ENCODE results near the gene CELF6.

Gene CELF6

DNA sequence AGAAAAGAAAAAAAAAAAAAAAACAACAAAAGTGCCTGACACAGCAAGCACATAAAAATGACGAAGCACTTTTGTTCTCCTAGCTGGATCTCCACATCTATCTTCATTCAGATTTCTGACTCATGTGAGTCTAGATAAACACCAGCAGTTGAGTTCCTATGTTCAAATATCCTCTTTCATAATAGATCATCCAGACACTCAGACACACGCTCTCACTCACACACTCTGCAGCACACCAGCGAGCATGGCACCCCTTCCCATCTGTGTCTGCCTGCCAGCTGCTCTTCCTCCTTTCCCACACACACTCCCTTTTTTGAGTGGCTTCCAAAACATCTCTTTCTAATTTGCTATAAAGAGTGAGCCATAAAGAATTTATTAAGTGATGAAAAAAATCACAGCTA is 19.8 kb upstream of the CELF6 start:
- H3K9me3 Mint-ChIP-seq: no peaks in the 10 kb centered on the region
- no peak overlapping the region for H3K4me3 Mint-ChIP-seq
- H3K4me1 Mint-ChIP-seq (ENCODE audit: low read depth): no peaks in the 10 kb centered on the region
- H3K27ac Mint-ChIP-seq: no peak overlapping the region
- no peaks in the 10 kb centered on the region for H3K27me3 Mint-ChIP-seq (ENCODE audit: low read depth)
- no peaks in the 10 kb centered on the region for H3K36me3 Mint-ChIP-seq (ENCODE audit: low read depth)
- no peak for DNase-seq (ENCODE audit: low spot score)

DNA sequence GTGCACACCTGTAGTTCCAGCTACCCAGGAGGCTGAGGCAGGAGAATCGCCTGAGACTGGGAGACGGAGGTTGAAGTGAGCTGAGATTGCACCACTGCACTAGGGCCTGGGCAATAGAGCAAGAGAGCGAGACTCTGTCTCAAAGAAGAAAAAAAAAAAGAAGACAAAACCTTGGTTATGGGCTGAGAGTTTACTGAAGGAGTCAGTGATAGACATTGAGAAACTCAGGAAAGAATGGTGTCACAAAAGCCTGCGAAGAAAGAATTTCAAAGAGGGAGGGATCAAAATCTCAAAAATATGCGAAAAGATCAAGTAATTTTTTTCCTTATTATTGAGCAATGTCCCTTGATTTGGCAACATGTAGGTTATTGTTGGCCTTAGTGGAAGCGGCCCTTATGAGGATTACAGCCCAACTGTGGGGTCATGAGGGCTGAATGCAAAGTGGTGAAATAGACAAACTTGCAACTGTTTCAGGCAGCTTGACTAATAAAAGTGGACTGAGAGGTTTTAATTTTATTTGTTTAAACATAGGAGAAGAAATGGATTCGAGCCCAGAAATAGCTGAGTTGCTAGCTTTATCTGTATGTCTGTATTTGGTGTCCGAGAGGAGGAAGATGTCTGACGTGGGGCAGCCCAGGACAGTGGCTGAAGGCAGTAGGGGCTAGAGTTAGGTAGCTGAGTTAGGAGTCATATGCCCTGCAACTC is 18.8 kb upstream of the CELF6 start:
- H3K9me3 Mint-ChIP-seq: no peaks in the 10 kb centered on the region
- no peak for DNase-seq (ENCODE audit: low spot score)
- no peak overlapping the region for H3K27ac Mint-ChIP-seq
- H3K27me3 Mint-ChIP-seq (ENCODE audit: low read depth): no peaks in the 10 kb centered on the region
- H3K4me3 Mint-ChIP-seq: no peak overlapping the region
- H3K36me3 Mint-ChIP-seq (ENCODE audit: low read depth): no peaks in the 10 kb centered on the region
- no peaks in the 10 kb centered on the region for H3K4me1 Mint-ChIP-seq (ENCODE audit: low read depth)

DNA sequence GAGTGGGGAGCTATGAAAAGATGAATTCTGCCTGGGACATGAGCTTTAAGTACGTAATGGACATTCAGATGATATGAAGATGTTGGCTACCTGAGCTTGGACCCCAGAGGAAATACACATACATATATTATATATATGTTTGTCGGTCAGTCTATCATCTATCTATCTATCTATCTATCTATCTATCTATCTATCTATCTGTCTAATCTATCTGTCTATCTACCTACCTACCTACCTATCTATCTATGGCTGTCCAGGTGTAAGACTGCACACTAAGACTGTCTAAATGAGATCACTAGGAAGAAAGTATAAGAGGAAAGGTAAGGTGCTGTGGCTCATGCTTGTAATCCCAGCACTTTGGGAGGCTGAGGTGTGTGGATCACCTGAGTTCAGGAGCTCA is 18.2 kb upstream of the CELF6 start:
- H3K27me3 Mint-ChIP-seq (ENCODE audit: low read depth): no peaks in the 10 kb centered on the region
- no peaks in the 10 kb centered on the region for H3K9me3 Mint-ChIP-seq
- DNase-seq (ENCODE audit: low spot score): no peak
- H3K27ac Mint-ChIP-seq: no peak overlapping the region
- no peak overlapping the region for H3K4me3 Mint-ChIP-seq
- no peaks in the 10 kb centered on the region for H3K36me3 Mint-ChIP-seq (ENCODE audit: low read depth)
- H3K4me1 Mint-ChIP-seq (ENCODE audit: low read depth): no peaks in the 10 kb centered on the region

DNA sequence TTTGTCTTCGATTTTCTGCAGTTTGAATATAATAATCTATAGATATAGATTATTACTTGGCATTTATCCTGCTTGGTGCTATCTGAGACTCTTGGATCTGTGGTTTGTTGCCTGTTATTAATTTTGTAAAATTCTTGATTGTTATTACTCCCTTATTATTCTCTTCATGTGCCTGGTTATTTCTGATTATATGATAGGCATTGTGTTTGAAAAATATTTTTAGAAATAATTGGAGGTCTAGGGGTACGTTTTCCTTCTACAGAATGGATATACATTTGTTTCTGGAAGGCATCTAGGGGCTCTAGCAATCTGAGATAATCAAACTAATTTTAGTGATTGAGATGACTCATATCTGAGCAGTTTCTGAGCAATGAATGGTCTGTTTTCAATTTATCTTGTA is 14.9 kb upstream of the CELF6 start:
- Mint-ChIP-seq H3K36me3 (ENCODE audit: low read depth) (no peaks in the 10 kb centered on the region), H3K9me3 (no peaks in the 10 kb centered on the region), H3K4me1 (ENCODE audit: low read depth) (no peaks in the 10 kb centered on the region), H3K27me3 (ENCODE audit: low read depth) (no peaks in the 10 kb centered on the region), H3K4me3 (no peak overlapping the region), H3K27ac (no peak overlapping the region)
- DNase-seq (ENCODE audit: low spot score): no peak

DNA sequence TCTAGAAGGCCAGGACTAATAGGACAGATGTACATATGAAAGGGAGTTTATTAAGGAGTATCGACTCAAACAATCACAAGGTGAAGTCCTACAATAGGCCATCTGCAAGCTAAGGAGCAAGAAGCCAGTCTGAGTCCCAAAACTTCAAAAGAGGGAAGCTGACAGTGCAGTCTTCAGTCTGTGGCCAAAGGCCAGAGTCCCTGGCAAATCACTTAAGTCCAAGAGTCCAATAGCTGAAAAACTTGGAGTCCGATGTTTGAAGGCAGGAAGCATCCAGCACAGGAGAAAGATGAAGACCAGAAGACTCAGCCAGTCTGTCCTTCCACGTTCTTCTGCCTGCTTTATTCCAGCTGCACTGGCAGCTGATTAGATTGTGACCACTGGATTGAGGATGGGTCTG is 11.1 kb upstream of the CELF6 start:
- Mint-ChIP-seq H3K4me3 (no peak overlapping the region), H3K27me3 (ENCODE audit: low read depth) (no peaks in the 10 kb centered on the region), H3K36me3 (ENCODE audit: low read depth) (peaks cover 2% of the 10 kb centered on the region), H3K27ac (no peak overlapping the region), H3K9me3 (no peaks in the 10 kb centered on the region), H3K4me1 (ENCODE audit: low read depth) (no peaks in the 10 kb centered on the region)
- DNase-seq (ENCODE audit: low spot score): no peak

DNA sequence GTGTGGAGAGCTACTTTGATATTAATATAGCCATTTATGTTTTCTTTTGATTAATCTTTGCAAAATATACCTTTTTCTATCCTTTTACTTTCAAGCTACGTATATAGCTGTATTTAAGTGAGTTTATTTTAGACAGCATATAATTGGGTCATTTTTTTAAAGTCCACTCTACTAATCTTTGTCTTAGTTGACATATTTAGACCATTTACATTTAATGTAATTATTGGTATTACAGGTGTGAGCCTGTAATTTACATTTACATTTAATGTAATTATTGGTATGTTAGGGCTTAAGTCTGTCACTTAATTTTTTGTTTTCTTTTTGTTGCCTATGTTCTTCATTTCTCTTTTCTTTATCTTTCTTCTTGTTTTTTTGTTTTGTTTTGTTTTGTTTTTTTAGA is 3.8 kb upstream of the CELF6 start:
- Mint-ChIP-seq H3K9me3 (no peaks in the 10 kb centered on the region), H3K27ac (no peak overlapping the region), H3K27me3 (ENCODE audit: low read depth) (peaks cover 16% of the 10 kb centered on the region), H3K4me1 (ENCODE audit: low read depth) (peaks cover 10% of the 10 kb centered on the region), H3K4me3 (no peak overlapping the region), H3K36me3 (ENCODE audit: low read depth) (peaks cover 4% of the 10 kb centered on the region)
- DNase-seq (ENCODE audit: low spot score): no peak

DNA sequence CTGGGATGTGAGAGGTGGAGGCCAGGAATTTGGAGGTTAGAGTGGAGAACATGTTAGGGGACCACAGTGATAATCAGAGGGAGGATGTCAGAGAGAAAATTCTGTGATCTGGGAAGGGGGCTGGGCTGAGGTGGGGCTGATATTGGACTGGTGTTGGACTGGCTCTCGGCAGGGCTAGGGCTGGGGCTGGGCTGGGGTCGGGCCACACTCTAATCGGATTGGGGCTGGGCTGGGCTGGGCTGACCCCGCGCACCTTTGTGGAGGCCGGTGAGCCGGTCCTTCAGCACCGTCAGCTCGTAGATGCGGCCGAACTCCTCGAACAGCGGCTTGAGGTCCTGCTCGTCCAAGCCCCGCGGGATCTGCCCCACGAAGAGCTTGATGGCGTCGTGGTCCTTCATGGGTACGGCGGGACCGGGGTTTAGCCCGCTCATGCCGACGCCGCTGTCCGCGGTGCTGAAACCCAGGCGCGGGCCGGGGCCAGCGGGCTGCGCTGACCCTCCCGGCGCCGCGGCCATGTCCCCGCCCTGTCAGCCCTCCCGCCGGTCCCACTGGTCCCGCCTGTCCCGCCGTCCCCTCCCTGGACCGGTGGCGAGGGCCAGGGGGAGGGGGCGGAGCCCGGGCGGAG is 485 bp downstream of the CELF6 start:
- Mint-ChIP-seq H3K27me3 (ENCODE audit: low read depth) (peaks cover 28% of the 10 kb centered on the region), H3K36me3 (ENCODE audit: low read depth) (peaks cover 2% of the 10 kb centered on the region), H3K4me1 (ENCODE audit: low read depth) (peaks cover 14% of the 10 kb centered on the region), H3K4me3 (peak overlapping the region; percentile 61), H3K27ac (peak overlapping the region; percentile 14), H3K9me3 (no peaks in the 10 kb centered on the region)
- DNase-seq (ENCODE audit: low spot score): peak; percentile 59

DNA sequence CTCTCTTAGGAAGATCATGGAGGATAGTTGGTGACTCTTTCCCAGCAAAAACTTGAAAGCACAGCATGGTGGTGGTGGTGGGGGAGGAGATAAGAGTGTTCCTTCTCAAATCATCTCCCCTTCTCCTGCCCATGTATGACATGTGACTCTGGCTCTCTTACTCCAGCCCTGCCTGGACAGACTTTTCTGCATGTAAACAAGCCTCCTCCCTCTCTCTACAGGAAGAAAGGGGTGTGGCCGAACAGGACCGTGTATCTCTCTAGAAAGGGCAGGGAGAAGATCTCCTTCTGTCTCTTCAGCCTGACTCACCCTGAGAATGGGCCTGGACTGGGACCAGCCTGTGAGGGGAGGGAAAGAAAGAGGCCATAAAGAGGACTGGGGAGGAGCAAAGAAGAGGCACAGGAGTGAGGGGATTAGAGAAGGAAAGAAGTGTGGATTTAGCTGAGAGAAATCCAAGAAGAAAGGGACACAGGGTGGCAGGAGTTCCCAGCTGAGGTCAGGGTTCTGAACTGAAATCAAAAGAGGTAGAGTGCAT is 1.5 kb downstream of the CELF6 start:
- peak overlapping the region; percentile 2 for H3K27ac Mint-ChIP-seq
- DNase-seq (ENCODE audit: low spot score): no peak
- no peaks in the 10 kb centered on the region for H3K9me3 Mint-ChIP-seq
- H3K36me3 Mint-ChIP-seq (ENCODE audit: low read depth): peaks cover 2% of the 10 kb centered on the region
- H3K4me3 Mint-ChIP-seq: peak overlapping the region; percentile 61
- peaks cover 28% of the 10 kb centered on the region for H3K27me3 Mint-ChIP-seq (ENCODE audit: low read depth)
- peaks cover 14% of the 10 kb centered on the region for H3K4me1 Mint-ChIP-seq (ENCODE audit: low read depth)

DNA sequence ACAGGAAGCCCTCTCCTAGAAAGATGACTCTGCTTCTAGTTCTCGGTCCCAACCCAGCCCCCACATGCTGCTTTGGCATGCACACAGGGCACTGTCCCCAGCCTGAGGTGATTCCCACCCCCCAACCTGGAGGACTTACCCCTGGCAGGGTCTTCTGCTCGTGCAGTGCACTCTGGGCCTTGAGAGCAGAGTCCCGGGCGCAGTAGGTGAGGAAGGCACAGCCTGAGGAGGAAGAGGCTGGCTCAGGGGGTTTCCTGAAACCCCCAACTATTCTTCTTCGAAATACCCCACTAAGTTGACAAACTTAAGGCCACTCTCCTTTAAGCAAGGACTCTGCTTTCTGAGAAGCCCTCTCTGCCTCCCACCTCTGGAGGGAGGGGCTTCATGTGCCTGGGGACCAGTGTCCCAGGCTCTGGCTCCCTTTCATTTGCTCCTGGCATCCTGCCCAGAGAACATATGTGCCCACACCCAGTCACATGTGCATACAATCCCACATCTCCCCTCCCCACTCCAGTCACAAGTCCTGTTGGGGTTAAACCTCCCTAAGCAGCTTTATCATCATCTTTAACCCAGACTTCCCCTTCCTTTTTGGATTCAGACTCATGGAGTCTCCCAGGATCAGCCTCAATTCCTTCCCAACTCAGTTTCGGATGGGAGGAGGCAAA is 4.1 kb downstream of the CELF6 start:
- H3K4me3 Mint-ChIP-seq: no peak overlapping the region

DNA sequence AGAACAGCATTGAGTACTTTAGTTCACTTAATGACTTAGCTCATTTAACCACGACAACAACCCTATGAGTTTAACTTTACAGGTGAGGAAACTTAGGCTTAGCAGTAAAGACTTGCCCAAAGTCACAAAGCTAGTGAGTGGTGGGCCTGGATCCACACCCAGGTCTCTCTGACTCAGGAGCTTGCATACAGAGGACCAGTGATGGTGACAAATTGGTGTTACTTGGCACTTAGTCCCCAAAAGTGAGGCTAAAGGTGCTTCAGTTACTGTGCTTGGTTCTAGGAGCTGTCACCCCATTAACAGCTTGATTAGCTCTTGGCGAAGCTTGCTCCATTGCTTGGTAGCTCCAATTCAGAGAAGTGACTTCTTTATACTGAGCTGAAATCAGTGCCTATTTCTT is 6.1 kb downstream of the CELF6 start:
- Mint-ChIP-seq H3K9me3 (no peaks in the 10 kb centered on the region), H3K4me1 (ENCODE audit: low read depth) (peaks cover 5% of the 10 kb centered on the region), H3K36me3 (ENCODE audit: low read depth) (no peaks in the 10 kb centered on the region), H3K27ac (no peak overlapping the region), H3K27me3 (ENCODE audit: low read depth) (peaks cover 13% of the 10 kb centered on the region), H3K4me3 (no peak overlapping the region)
- no peak for DNase-seq (ENCODE audit: low spot score)

More for the DNA sequence above, 4.1 kb downstream of the CELF6 start:
- H3K9me3 Mint-ChIP-seq: no peaks in the 10 kb centered on the region
- H3K27ac Mint-ChIP-seq: no peak overlapping the region
- H3K27me3 Mint-ChIP-seq (ENCODE audit: low read depth): peaks cover 26% of the 10 kb centered on the region
- DNase-seq (ENCODE audit: low spot score): no peak
- peaks cover 13% of the 10 kb centered on the region for H3K4me1 Mint-ChIP-seq (ENCODE audit: low read depth)
- peaks cover 2% of the 10 kb centered on the region for H3K36me3 Mint-ChIP-seq (ENCODE audit: low read depth)

DNA sequence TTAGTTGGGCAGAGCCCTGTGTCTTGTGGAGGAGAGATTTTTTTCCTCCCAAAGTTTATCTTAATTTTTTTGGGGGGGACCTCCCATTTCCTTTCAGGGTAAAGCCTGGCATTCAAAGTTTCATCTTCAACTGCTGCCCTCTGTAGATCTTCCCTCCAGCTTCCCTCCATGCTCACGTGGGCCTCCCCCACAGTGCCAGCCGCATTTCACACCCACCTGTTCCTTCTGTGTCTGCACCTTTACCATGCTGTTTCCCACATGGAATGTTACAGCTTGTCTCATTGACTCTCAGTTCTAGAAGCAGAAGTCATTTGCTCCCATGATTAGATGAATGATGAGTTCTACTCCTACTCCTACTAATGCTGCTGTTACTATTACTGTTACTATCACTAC is 6.5 kb downstream of the CELF6 start:
- H3K9me3 Mint-ChIP-seq: no peaks in the 10 kb centered on the region
- H3K27me3 Mint-ChIP-seq (ENCODE audit: low read depth): peaks cover 9% of the 10 kb centered on the region
- no peaks in the 10 kb centered on the region for H3K36me3 Mint-ChIP-seq (ENCODE audit: low read depth)
- H3K27ac Mint-ChIP-seq: no peak overlapping the region
- no peak for DNase-seq (ENCODE audit: low spot score)
- H3K4me1 Mint-ChIP-seq (ENCODE audit: low read depth): peaks cover under 1% of the 10 kb centered on the region
- no peak overlapping the region for H3K4me3 Mint-ChIP-seq

DNA sequence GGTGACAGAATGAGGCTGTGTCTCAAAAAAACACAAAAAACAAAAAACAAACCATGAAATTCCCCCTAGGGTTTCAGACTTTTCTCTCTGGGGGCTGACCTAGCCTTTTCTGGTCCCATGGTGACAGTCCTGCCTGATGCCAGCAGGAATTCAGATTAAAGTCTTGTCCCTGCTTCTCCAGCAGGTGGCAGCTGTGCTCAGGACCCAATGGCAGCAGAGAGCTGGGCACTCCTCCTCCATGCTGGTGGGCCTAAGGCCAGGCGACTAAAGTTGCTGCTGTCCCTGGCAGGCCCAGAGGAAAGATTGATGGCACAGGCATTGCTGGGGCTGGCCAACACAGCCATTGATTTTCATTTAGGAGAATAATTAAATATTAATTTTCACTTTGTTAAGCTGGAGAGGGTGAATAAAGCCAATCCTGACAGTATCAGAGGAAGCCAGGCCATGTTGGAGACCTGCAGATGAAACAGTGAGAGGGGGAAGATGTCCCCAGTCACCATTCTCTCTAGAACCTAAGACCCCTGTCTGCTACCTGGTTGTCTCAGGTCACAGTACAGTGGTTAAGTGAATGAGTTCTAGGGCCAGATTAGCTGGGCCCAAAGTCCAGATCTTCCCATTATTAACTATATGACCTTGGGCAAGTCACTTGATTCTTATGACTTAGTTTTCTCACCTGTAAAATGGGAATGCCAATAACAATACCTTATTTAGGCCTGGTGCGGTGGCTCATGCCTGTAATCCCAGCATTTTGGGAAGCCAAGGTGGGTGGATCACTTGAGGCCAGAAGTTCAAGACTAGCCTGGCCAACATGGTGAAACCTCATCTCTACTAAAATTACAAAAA is 7.1 kb downstream of the CELF6 start:
- no peak overlapping the region for H3K27ac Mint-ChIP-seq
- no peaks in the 10 kb centered on the region for H3K4me1 Mint-ChIP-seq (ENCODE audit: low read depth)
- H3K9me3 Mint-ChIP-seq: no peaks in the 10 kb centered on the region
- H3K36me3 Mint-ChIP-seq (ENCODE audit: low read depth): no peaks in the 10 kb centered on the region
- H3K27me3 Mint-ChIP-seq (ENCODE audit: low read depth): peaks cover 8% of the 10 kb centered on the region
- H3K4me3 Mint-ChIP-seq: no peak overlapping the region
- DNase-seq (ENCODE audit: low spot score): peak; percentile 35

DNA sequence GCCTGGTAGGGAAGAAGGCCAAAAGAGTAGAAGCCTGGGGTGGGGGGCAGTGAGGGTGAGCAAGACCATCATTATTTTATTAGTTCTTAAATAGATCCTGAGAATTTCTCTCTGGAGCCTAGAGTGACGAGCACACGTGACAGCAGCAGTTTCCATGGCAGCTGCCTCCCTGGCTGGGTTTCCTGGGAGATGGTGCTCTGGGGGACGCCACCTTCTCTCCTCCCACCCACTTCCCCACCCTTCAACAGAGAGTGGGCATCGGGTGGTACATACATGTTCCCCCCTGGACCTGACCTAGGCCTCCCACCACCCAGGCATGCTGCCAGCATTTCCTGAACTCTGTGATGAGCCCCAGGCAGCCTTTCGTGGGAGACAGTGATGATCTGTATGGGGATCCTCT is 12.9 kb downstream of the CELF6 start:
- no peak overlapping the region for H3K27ac Mint-ChIP-seq
- DNase-seq (ENCODE audit: low spot score): no peak
- no peaks in the 10 kb centered on the region for H3K27me3 Mint-ChIP-seq (ENCODE audit: low read depth)
- H3K36me3 Mint-ChIP-seq (ENCODE audit: low read depth): no peaks in the 10 kb centered on the region
- H3K4me1 Mint-ChIP-seq (ENCODE audit: low read depth): no peaks in the 10 kb centered on the region
- H3K4me3 Mint-ChIP-seq: no peak overlapping the region
- H3K9me3 Mint-ChIP-seq: no peaks in the 10 kb centered on the region
